Measurements from ENCODE around the gene OTUD5.

OTUD5 gene

GRCh38 chrX:48972220-48973164 is 15.1 kb upstream of the OTUD5 start:
- DNase-seq = peak; percentile 20 to 27

- DNase-seq = peak; percentile 12 to 20
Measured at GRCh38 chrX:48971249-48972219, 14.1 kb upstream of the OTUD5 start, which contains the start of gene KCND1. Gene KCND1, minus strand, starts transcription at chrX:48971844. Its CDS starts 1,573 bp downstream, at chrX:48970271.

GRCh38 chrX:48969471-48969870 is 12.1 kb upstream of the OTUD5 start:
- no peak for DNase-seq

- DNase-seq = no peak
Measured at GRCh38 chrX:48968377-48968776, 11.0 kb upstream of the OTUD5 start.

GRCh38 chrX:48966796-48967579 is 9.6 kb upstream of the OTUD5 start:
- DNase-seq = no peak

GRCh38 chrX:48965959-48966358 is 8.6 kb upstream of the OTUD5 start:
- no peak for DNase-seq

GRCh38 chrX:48961585-48962091 is 4.2 kb upstream of the OTUD5 start:
- DNase-seq = no peak

GRCh38 chrX:48960291-48960690 is 2.9 kb upstream of the OTUD5 start:
- no peak for DNase-seq

GRCh38 chrX:48958635-48959094 is 1.3 kb upstream of the OTUD5 start:
- peak in 1 of 2 donors; percentile 21 for DNase-seq

GRCh38 chrX:48957827-48958634 is 624 bp upstream of the OTUD5 start:
- DNase-seq = peak; percentile 89

- peak; percentile 53 to 59 for DNase-seq
Measured at GRCh38 chrX:48956728-48957414, 536 bp downstream of the OTUD5 start.

GRCh38 chrX:48948589-48948988 is 8.8 kb downstream of the OTUD5 start:
- DNase-seq = no peak

GRCh38 chrX:48945517-48946348 is 11.7 kb downstream of the OTUD5 start:
- DNase-seq = peak; percentile 51 to 53

- no peak for DNase-seq
Measured at GRCh38 chrX:48942895-48943294, 14.5 kb downstream of the OTUD5 start.

GRCh38 chrX:48940404-48940955 is 16.9 kb downstream of the OTUD5 start:
- DNase-seq = no peak

- no peak for DNase-seq
Measured at GRCh38 chrX:48939524-48940228, 17.7 kb downstream of the OTUD5 start.

GRCh38 chrX:48938721-48939425 is 18.5 kb downstream of the OTUD5 start:
- peak; percentile 68 to 74 for DNase-seq
